ENCODE data around the gene BOD1L1.

BOD1L1 gene

GRCh38 chr4:13641084-13641483 is 13.6 kb upstream of the BOD1L1 start:
- no peak overlapping the region for H3K4me3 ChIP-seq (ENCODE audit: low read depth, low read length)
- no peak for DNase-seq (ENCODE audit: low read depth)
- TF ChIP-seq CTCF (IDR thresholded peaks at IDR 0.05; ENCODE audit: insufficient read depth, low read depth, low read length, missing control alignments): no peak

- DNase-seq (ENCODE audit: low read depth): no peak
- H3K4me3 ChIP-seq (ENCODE audit: low read depth, low read length): no peak overlapping the region
- no peak for TF ChIP-seq CTCF (IDR thresholded peaks at IDR 0.05; ENCODE audit: insufficient read depth, low read depth, low read length, missing control alignments)
These were observed 12.8 kb upstream of the BOD1L1 start for GRCh38 chr4:13640149-13640940.

GRCh38 chr4:13635286-13635799 is 7.8 kb upstream of the BOD1L1 start:
- no peak for DNase-seq (ENCODE audit: low read depth)
- no peak for TF ChIP-seq CTCF (IDR thresholded peaks at IDR 0.05; ENCODE audit: insufficient read depth, low read depth, low read length, missing control alignments)
- H3K4me3 ChIP-seq (ENCODE audit: low read depth, low read length): no peak overlapping the region

GRCh38 chr4:13633671-13634070 is 6.1 kb upstream of the BOD1L1 start:
- TF ChIP-seq CTCF (IDR thresholded peaks at IDR 0.05; ENCODE audit: insufficient read depth, low read depth, low read length, missing control alignments): no peak
- no peak for DNase-seq (ENCODE audit: low read depth)
- H3K4me3 ChIP-seq (ENCODE audit: low read depth, low read length): no peak overlapping the region

- peak overlapping the region; percentile 88 for H3K4me3 ChIP-seq (ENCODE audit: low read depth, low read length)
- no peak for TF ChIP-seq CTCF (IDR thresholded peaks at IDR 0.05; ENCODE audit: insufficient read depth, low read depth, low read length, missing control alignments)
- peak; percentile 48 for DNase-seq (ENCODE audit: low read depth)
These were observed 333 bp downstream of the BOD1L1 start for GRCh38 chr4:13627178-13627605.

GRCh38 chr4:13626492-13627177 is 890 bp downstream of the BOD1L1 start:
- TF ChIP-seq CTCF (IDR thresholded peaks at IDR 0.05; ENCODE audit: insufficient read depth, low read depth, low read length, missing control alignments): no peak
- DNase-seq (ENCODE audit: low read depth): no peak
- peak overlapping the region; percentile 88 for H3K4me3 ChIP-seq (ENCODE audit: low read depth, low read length)
